Activated CD8-positive, alpha-beta T cell treated with anti-CD3 and anti-CD28 coated beads, Interleukin-2, amount 10 ng/mL, durations not matched to agents 7 days and 5 days (primary cell): ENCODE results near the gene SARDH. TPM values are rescaled to one million over a fixed set of nuclear protein-coding genes. Genes with fewer than 3 reads are reported as not detected.

Experiments
- ATAC-seq: fragments of 150-1000 bp; cut with Tn5 transposase; one replicate; pipeline ENCODE4 v1.10.0; 2021; ENCODE audit warnings: moderate library complexity
- CTCF ChIA-PET: fragments of 350-600 bp; sonication (Branson Sonifier 250); formaldehyde crosslinking; loops from one replicate; lab custom pipeline; 2021; ENCODE audit warnings: antibody characterized with exemption; lab: Charles Lee
- POLR2A ChIA-PET: fragments of 350-600 bp; sonication (Branson Sonifier 250); formaldehyde crosslinking; loops from one replicate; lab custom pipeline; 2021; ENCODE audit warnings: antibody characterized with exemption; lab: Charles Lee
- DNase-seq: peaks from one replicate; pipeline ENCODE4 v3.0.0-alpha.2; 2020
- H3K27ac Mint-ChIP-seq: one replicate; pipeline ENCODE4 v1.8.0; 2021; ENCODE audit warnings: mild to moderate bottlenecking, mixed read lengths
- H3K27me3 Mint-ChIP-seq: one replicate; pipeline ENCODE4 v1.8.0; 2021; ENCODE audit warnings: low read depth, mixed read lengths
- H3K36me3 Mint-ChIP-seq: one replicate; pipeline ENCODE4 v1.8.0; 2021; ENCODE audit warnings: low read depth, mixed read lengths
- H3K4me1 Mint-ChIP-seq: one replicate; pipeline ENCODE4 v1.8.0; 2021; ENCODE audit warnings: low read depth, mixed read lengths
- H3K4me3 Mint-ChIP-seq: one replicate; pipeline ENCODE4 v1.8.0; 2021; ENCODE audit warnings: mild to moderate bottlenecking, mixed read lengths
- H3K9me3 Mint-ChIP-seq: one replicate; pipeline ENCODE4 v1.8.0; 2022; ENCODE audit warnings: mixed read lengths; ENCODE audit not compliant: insufficient read depth
- total RNA-seq, 2 experiments: library from RNA; stranded (reverse); gene quantifications; one replicate each; pipeline ENCODE4 v1.2.3, GENCODE V29; 2021

Gene SARDH
- total RNA-seq, 2 experiments from 2014 or later = 3.0 to 3.4 TPM

GRCh38 chr9:133690081-133690561, 48.0 kb downstream of the SARDH start:
- Mint-ChIP-seq H3K9me3 (no peaks in the 10 kb centered on the region), H3K27me3 (no peaks in the 10 kb centered on the region), H3K27ac (no peak overlapping the region), H3K36me3 (no peaks in the 10 kb centered on the region), H3K4me3 (no peak overlapping the region), H3K4me1 (peaks cover 23% of the 10 kb centered on the region)
- ChIA-PET POLR2A (no interaction called here), CTCF (no interaction called here)
- DNase-seq (no peak), ATAC-seq (no peak)

- ChIA-PET POLR2A (no interaction called here), CTCF (no interaction called here)
- DNase-seq (no peak), ATAC-seq (no peak)
- Mint-ChIP-seq H3K4me1 (peaks cover 32% of the 10 kb centered on the region), H3K36me3 (no peaks in the 10 kb centered on the region), H3K9me3 (no peaks in the 10 kb centered on the region), H3K27me3 (no peaks in the 10 kb centered on the region), H3K27ac (no peak overlapping the region), H3K4me3 (no peak overlapping the region)
Observed at GRCh38 chr9:133689151-133689763, 48.9 kb downstream of the SARDH start.

- CTCF ChIA-PET = no interaction called here
- POLR2A ChIA-PET = interaction anchor here (6.6 kb wide), 1 partner anchor 14 kb away, joined by 71 read pairs; no protein-coding TSS in a partner anchor
- no peak for ATAC-seq
- peak overlapping the region; percentile 10 for H3K27ac Mint-ChIP-seq
- DNase-seq = no peak
- H3K4me1 Mint-ChIP-seq = peaks cover 44% of the 10 kb centered on the region
- H3K36me3 Mint-ChIP-seq = no peaks in the 10 kb centered on the region
- H3K4me3 Mint-ChIP-seq = no peak overlapping the region
- no peaks in the 10 kb centered on the region for H3K27me3 Mint-ChIP-seq
- no peaks in the 10 kb centered on the region for H3K9me3 Mint-ChIP-seq
Observed at GRCh38 chr9:133687856-133688761, 50.0 kb downstream of the SARDH start.

DNA sequence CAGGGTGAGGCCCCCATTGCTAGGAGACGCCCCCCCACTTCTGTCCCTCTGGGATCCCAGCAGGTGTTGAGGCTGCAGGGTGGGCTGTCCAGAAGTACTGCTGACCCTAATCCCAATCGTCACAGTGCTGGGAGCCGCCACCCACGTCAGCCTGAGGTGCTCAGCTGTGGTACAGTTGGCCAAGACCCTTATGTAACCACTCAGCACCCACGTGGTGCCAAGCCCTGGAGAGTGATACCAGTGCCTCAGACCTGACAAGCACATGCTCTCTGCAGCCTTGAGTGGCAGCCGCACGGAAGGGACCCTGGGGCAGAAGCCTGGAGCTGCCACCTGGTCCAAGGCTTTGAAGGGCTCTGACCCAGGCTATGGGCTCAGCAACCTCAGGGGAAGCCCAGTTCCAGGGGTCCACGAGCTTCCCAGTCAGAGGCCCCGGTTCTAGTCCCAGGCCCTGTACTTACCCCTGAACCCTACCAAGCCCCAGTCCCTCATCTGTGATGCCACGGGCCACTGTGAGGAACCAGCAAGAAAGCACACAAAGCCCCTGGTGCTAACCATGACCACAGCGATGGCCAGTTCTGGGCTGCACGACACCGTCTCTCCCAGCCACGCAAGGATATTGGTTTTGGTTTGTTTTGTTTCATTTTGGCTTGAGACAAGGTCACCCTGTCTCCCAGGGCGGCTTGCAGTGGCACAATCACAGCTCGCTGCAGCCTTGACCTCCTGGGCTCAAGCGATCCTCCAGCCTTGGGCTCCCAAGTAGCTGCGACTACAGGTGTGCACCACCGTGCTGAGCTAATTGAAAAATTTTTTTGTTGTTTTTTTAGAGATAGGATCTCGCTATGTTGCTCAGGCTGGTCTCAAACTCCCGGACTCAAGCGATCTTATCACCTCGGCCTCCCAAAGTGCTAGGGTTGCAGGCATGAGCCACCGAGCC, 51.2 kb downstream of the SARDH start:
- CTCF ChIA-PET = interaction anchor here (1.9 kb wide), 1 partner anchor 40 kb away, joined by 6 read pairs; no protein-coding TSS in a partner anchor
- Mint-ChIP-seq H3K27ac (peak overlapping the region; percentile 55), H3K4me3 (no peak overlapping the region), H3K36me3 (no peaks in the 10 kb centered on the region), H3K27me3 (no peaks in the 10 kb centered on the region), H3K4me1 (peaks cover 51% of the 10 kb centered on the region), H3K9me3 (no peaks in the 10 kb centered on the region)
- DNase-seq (no peak), ATAC-seq (no peak)
- POLR2A ChIA-PET = interaction anchor here (1.2 to 6.6 kb wide), 2 partner anchors 10 to 15 kb away, joined by 3 to 71 read pairs; no protein-coding TSS in a partner anchor

GRCh38 chr9:133685653-133686609, 52.2 kb downstream of the SARDH start:
- ATAC-seq (no peak), DNase-seq (no peak)
- Mint-ChIP-seq H3K4me3 (no peak overlapping the region), H3K9me3 (no peaks in the 10 kb centered on the region), H3K4me1 (peaks cover 44% of the 10 kb centered on the region), H3K27me3 (no peaks in the 10 kb centered on the region), H3K36me3 (no peaks in the 10 kb centered on the region), H3K27ac (peak overlapping the region; percentile 99)
- ChIA-PET CTCF (interaction anchor here (1.9 to 3.4 kb wide), 2 partner anchors 15 to 41 kb away, joined by 6 to 28 read pairs; no protein-coding TSS in a partner anchor), POLR2A (interaction anchor here (1.0 to 6.6 kb wide), 3 partner anchors 9 to 16 kb away, joined by 3 to 71 read pairs (median 3); no protein-coding TSS in a partner anchor)

GRCh38 chr9:133684936-133685361, 53.2 kb downstream of the SARDH start:
- Mint-ChIP-seq H3K36me3 (no peaks in the 10 kb centered on the region), H3K4me3 (no peak overlapping the region), H3K4me1 (peaks cover 44% of the 10 kb centered on the region), H3K9me3 (no peaks in the 10 kb centered on the region), H3K27me3 (no peaks in the 10 kb centered on the region), H3K27ac (peak overlapping the region; percentile 99)
- DNase-seq (no peak), ATAC-seq (no peak)
- CTCF ChIA-PET = interaction anchor here (3.4 kb wide), 1 partner anchor 16 kb away, joined by 28 read pairs; no protein-coding TSS in a partner anchor
- POLR2A ChIA-PET = interaction anchor here (1.0 to 6.6 kb wide), 2 partner anchors 8 to 17 kb away, joined by 3 to 71 read pairs; no protein-coding TSS in a partner anchor

- POLR2A ChIA-PET = interaction anchor here (0.6 to 6.6 kb wide), 10 partner anchors 8 to 536 kb away, joined by 3 to 71 read pairs (median 6); partner anchors contain the start of gene SARDH
- Mint-ChIP-seq H3K4me1 (peaks cover 44% of the 10 kb centered on the region), H3K27me3 (no peaks in the 10 kb centered on the region), H3K27ac (peak overlapping the region; percentile 99), H3K4me3 (peak overlapping the region; percentile 77), H3K9me3 (no peaks in the 10 kb centered on the region), H3K36me3 (no peaks in the 10 kb centered on the region)
- ATAC-seq (peak; percentile 33), DNase-seq (no peak)
- CTCF ChIA-PET = interaction anchor here (0.7 to 3.4 kb wide), 13 partner anchors 9 to 59 kb away, joined by 3 to 28 read pairs (median 4); no protein-coding TSS in a partner anchor
Observed at GRCh38 chr9:133684121-133684935, 53.8 kb downstream of the SARDH start.

DNA sequence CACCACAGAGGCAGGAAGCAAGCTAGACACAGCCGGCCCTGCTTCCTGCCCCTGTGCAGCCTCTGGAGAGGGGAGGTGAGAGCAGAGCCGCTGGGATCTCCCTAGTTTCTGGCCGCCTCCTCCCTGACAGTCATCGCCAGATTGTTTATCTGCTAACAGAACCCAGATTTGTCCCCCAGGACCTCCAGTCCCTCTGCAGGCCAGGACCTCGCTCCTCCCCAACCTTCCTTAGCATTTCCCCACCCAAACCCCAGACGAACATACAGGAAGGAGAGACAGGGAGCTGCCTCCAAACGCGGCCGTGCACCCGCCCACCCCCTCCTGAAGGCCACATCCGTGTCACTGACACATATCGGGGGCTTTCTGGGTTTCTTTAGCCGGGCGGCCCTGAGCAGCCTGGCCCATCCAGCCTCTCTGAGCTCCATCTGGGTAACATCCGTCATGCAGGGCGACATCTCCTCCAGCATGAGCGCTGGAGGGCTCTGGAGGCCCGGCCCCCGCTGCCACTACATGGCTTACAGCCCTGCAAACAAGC, 54.5 kb downstream of the SARDH start:
- H3K36me3 Mint-ChIP-seq = no peaks in the 10 kb centered on the region
- peak overlapping the region; percentile 99 for H3K27ac Mint-ChIP-seq
- ATAC-seq = peak; percentile 86
- H3K27me3 Mint-ChIP-seq = no peaks in the 10 kb centered on the region
- ChIA-PET CTCF (interaction anchor here (0.6 to 3.4 kb wide), 16 partner anchors 10 to 59 kb away, joined by 3 to 28 read pairs (median 4); no protein-coding TSS in a partner anchor), POLR2A (interaction anchor here (0.6 to 6.6 kb wide), 13 partner anchors 9 to 55 kb away, joined by 3 to 71 read pairs (median 5); partner anchors contain the start of gene SARDH)
- H3K4me3 Mint-ChIP-seq = peak overlapping the region; percentile 77
- peak; percentile 83 for DNase-seq
- no peaks in the 10 kb centered on the region for H3K9me3 Mint-ChIP-seq
- peaks cover 48% of the 10 kb centered on the region for H3K4me1 Mint-ChIP-seq
